GM21447 (cell line): ENCODE measurements around the gene RRP7A.
"Not testable (repeated sequence)": the region's sequence is repeated elsewhere in the genome, so short reads cannot be mapped to it uniquely, and the experiment has no call there.

ENCODE experiments used
- ATAC-seq: cut with Tn5 transposase; IDR thresholded peaks from one replicate; pipeline ENCODE4 v1.9.1; 2021; ENCODE audit not compliant: unreplicated experiment

RRP7A gene

DNA sequence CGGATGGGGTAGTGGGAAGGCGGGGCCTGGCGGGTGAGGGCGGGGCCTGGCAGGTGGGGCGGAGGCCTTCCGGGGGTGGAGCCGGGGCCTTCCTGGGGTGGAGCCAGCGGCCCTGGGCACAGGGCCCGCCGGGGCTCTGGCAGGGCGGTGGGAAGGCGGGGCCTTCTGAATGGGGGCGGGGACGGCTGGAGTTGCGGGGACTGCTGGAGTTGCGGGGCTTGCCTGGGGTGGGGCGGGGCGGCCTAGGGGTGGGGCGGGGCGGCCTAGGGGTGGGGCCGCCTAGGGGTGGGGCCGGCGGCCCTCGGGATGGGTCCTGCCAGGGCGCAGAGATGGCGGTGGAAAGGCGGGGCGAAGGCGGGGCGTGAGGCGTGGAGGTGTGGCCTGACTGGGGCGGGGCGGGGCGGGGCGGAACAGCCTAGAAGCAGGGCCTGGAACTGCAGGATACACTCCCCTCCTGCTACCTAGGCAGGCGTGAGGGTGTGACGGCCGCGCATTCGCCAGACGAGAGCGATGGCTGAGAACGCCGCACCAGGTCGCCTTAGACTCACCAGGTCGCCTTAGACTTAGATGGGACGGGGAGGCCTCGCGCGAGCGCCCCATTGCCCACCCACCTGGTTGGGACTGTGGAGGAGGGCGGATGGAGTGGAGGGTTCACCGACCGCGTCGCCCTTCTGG is 19.3 kb downstream of the RRP7A start:
- no peak for ATAC-seq

DNA sequence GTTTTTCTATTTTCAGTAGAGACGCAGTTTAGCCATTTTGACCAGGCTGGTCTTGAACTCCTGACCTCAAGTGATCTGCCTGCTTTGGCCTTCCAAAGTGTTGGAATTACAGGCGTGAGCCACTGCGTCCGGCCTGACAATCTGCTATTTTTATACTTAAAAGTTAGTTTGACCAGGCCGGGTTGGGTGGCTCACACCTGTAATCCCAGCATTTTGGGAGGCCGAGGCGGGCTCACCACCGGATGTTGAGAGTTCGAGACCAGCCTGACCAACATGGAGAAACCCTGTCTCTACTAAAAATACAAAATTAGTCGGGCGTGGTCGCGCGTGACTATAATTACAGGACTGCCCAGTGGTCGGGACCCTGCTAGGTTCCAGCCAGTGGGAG is 19.8 kb downstream of the RRP7A start:
- ATAC-seq = not testable (repeated sequence)

DNA sequence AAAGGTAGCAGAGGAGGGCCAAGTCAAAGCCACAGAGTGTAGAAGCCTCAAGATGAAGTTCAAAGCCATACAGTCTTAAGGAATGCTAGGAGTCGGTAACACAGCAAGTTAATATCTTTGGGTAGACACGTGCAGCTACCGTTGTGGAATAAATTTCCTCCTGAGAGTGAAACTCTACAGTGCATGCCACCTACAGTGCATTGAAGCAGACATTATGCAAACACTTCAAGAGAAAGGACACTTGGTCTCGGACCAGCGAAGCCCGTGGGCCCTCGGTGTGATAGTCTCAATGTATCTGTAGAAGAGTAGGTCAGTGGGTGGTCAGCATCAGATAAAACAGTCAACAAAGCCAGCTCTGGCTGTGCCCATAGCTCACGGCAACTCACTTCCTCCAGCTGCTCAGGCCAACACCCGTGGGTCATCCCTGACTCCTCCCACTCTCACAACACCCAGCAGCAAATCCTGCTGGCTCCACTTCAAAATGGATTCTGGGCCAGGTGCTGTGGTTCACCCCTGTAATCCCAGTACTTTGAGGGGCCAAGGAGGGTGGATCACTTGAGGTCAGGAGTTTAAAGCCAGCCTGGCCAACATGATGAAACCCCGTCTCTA is 24.0 kb downstream of the RRP7A start:
- ATAC-seq = not testable (repeated sequence)

- no peak for ATAC-seq
These were observed 26.2 kb downstream of the RRP7A start for GRCh38 chr22:42493393-42493792.

- ATAC-seq = no peak
These were observed 27.3 kb downstream of the RRP7A start for GRCh38 chr22:42492323-42492690.

- no peak for ATAC-seq
These were observed 29.3 kb downstream of the RRP7A start for GRCh38 chr22:42490243-42490832.

GRCh38 chr22:42489000-42489399 is 30.6 kb downstream of the RRP7A start:
- no peak for ATAC-seq

GRCh38 chr22:42484506-42484905 is 35.1 kb downstream of the RRP7A start:
- no peak for ATAC-seq

DNA sequence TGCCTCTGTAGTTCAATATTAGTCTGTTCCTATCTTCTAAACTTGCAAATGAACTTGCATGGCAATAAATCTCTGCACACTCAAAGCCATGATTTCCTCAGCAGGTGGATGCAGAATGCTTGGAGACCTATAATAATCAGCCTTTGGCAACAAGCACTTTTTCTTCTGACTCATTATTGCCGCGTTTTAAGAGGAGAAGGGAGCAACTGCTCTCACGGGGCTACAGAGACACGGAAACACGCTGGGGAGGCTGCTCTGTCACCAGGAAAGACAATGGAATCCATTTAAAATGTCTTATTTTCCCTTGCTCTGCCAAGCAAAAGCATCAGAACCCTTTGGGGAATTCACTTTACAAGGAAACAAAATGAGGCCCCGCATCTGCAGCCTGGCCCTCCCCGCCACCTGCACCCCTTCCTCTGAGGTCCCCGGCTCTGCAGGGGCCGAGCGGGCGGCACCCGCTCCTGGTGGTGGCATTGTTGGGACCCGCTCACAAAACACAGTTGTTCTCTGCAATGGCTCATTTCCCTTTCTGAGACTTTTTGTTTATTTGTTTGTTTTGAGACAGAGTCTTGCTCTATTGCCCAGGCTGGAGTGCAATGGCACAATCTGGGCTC is 35.9 kb downstream of the RRP7A start:
- ATAC-seq = not testable (repeated sequence)

DNA sequence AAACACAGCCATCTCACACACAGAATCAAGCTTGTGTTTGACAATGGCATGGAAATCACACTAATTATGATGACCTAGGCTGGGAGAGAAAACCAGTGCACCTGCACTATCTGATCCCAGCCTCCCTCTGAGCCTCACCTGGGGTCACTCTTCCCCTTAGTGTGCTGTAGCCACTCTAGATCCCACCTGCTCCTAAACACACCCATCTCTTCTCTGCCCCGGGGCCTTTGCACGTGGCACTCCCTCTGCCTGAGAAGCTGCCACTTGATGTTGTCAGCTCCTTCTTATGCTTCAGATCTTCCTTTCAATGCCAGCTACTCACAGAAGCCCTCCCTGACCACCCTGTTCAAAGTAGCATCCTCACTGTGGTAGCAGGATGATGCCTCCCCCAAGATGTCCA is 44.5 kb downstream of the RRP7A start:
- ATAC-seq = no peak

- no peak for ATAC-seq
These were observed 46.0 kb downstream of the RRP7A start for GRCh38 chr22:42473484-42474193.

- no peak for ATAC-seq
These were observed 46.9 kb downstream of the RRP7A start for GRCh38 chr22:42472671-42473070.

DNA sequence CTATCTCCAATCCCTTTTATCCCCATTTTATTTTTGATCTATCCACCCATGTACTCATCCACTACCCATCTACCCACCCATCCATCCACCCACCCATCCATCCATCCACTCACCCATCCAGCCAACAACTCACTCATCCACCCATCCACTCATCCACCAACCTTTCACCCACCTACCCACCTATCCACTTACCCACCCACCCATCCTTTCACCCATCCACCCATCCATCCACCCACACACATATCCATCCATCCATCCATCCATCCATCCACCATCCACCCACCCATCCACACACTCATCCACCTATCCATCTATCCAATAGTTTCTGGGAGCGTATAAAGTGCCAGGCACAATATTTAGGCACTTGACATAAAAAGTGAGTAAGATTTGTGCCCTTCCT is 48.2 kb downstream of the RRP7A start:
- no peak for ATAC-seq

DNA sequence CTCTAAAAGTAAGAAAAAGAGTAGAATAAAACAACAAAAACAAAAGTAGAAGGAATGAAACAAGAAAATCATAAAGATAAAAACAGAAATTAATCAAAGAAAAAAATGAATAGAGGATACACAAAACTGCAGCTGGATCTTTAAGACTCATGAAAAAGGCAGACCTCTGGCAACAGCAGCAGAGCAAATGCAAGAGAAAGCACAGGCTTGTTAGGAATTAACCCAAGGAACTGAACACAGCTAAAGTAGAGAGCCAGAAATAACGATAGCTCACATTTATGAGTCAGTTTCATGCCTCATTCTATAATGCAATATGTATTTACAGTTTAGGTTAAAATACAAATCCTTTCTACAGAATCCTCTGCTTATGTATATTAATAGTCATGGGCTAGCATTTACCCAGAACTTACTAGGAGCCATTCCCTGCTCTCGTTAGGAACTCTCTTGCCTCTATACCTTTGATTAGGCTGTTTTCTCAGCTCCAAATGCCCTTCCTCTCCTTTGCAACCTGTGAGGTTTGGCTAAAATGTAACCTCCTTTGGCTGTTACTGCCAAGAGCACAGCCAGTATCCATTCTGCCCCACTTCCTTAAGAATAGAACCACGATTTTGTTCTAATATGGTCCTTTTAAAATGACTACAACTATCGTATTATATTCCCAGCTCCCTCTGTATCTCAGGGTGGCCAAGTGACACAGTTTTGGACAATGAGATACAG is 49.1 kb downstream of the RRP7A start:
- no peak for ATAC-seq

- no peak for ATAC-seq
These were observed 50.8 kb downstream of the RRP7A start for GRCh38 chr22:42468841-42469240.

DNA sequence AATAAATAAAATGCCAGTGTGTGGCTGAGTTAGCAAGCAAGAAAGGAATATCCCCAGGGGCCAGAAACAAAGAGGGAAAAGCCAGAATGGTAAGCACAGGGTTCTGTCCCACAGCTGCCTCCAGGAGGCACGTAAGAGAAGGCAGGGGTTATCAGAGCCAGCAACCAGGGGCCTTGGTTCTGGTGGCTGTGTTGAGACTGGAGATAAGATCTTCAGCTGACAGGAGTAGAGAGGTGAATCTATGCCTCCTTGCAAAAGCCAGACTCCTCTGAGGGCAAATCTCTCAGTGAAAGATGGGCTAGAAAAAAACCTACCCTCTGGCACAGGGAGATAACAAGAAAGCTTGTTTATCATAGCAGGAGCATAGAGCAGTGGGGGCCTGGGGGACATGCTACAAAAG is 57.6 kb downstream of the RRP7A start:
- ATAC-seq = no peak

DNA sequence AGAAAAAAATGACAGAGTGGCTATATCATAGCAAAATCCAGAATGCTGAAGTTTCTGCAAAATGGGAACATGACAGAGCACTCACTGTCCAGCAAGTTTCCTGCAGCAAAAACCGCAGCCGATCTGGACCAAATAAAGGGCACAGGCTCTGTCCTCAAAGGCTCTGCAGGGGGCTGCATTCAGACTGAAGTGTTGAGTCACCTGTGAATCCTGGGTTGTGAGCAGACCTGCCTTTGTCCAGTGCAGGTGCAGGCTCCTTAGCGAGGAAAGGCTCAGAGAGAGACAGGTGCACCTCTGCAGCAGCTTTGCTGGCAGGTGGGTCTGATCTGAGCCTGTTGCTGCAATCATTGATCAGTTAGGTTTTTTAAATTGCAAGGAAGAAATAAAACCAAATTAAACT is 58.1 kb downstream of the RRP7A start:
- no peak for ATAC-seq
